H1 (cell line): ENCODE data around the gene DIP2C. TPM values are rescaled to one million over a fixed set of nuclear protein-coding genes. Genes with fewer than 3 reads are reported as not detected.

Experiments
- GTF2F1 ChIP-seq: IDR thresholded peaks from 2 replicates; pipeline ENCODE4 v1.6.1; 2012; ENCODE audit warnings: low read depth, low read length, improper control_type of control experiment, borderline replicate concordance
- JUND ChIP-seq: IDR thresholded peaks from 2 replicates; pipeline ENCODE4 v1.6.1; 2011; ENCODE audit warnings: mild to moderate bottlenecking, improper control_type of control experiment, low read length
- RXRA ChIP-seq: IDR thresholded peaks from 2 replicates; pipeline ENCODE4 v1.6.1; 2011; ENCODE audit warnings: low read depth, mild to moderate bottlenecking, low read length, moderate library complexity; ENCODE audit not compliant: insufficient read depth
- SIN3A ChIP-seq, 2 experiments: IDR thresholded peaks in 1 of 2; conservative IDR thresholded peaks in 1 of 2; 2 replicates each; pipeline ENCODE4 v1.6.1; 2011 to 2012; ENCODE audit warnings: low read length in 2 of 2, improper control_type of control experiment in 1 of 2, low read depth in 1 of 2, mild to moderate bottlenecking in 1 of 2
- SUZ12 ChIP-seq: fragments of 200-600 bp; sonication (generic); IDR thresholded peaks from 2 replicates; pipeline ENCODE4 v1.6.1; 2012; ENCODE audit warnings: mild to moderate bottlenecking, inconsistent platforms, low read length, moderate library complexity, mixed read lengths
- TAF1 ChIP-seq: IDR thresholded peaks from 2 replicates; pipeline ENCODE4 v1.6.1; 2011; ENCODE audit warnings: mild to moderate bottlenecking, low read depth, low read length
- TCF12 ChIP-seq: IDR thresholded peaks from 2 replicates; pipeline ENCODE4 v1.6.1; 2011; ENCODE audit warnings: low read depth, mild to moderate bottlenecking, low read length
- polyA plus RNA-seq, 7 experiments: library from polyadenylated mRNA; depleted of rRNA in 3 of 7; stranded (reverse) in 5 of 7; unstranded in 2 of 7; fragments of >200 nt in 5 of 7; fragments of 200-250 nt in 2 of 7; gene quantifications; 1 replicate in 5 of 7; 2 replicates in 1 of 7; 4 replicates in 1 of 7; pipeline versions ENCODE4 v1.2.1 to v1.2.3, GENCODE V29; 2011 to 2013; ENCODE audit warnings: missing spikeins in 2 of 7, mixed read lengths in 2 of 7
- total RNA-seq: library from RNA; stranded (reverse); fragmentation: NEBNext Ultra II Directional; extraction: Animal tissue kit (Norgen Biotek cat#: 25700); gene quantifications from 2 replicates; pipeline ENCODE4 v1.2.1, GENCODE V29; 2021
- TF ChIP-seq, protein P1 (sequence below), 3 experiments: IDR thresholded peaks; 1 replicate in 2 of 3; 2 replicates in 1 of 3; pipeline versions ENCODE4 v1.5.1 to v1.6.1; 2011; ENCODE audit warnings: low read length in 3 of 3, mild to moderate bottlenecking in 3 of 3, inconsistent platforms in 2 of 3, low read depth in 1 of 3, moderate library complexity in 1 of 3; ENCODE audit not compliant: insufficient read depth in 1 of 3; ENCODE audit errors: control extremely low read depth in 1 of 3

Gene DIP2C
- total and polyA plus RNA-seq, 2 of the 8 experiments (the other 6 are each of a cell fraction or from before 2014, with no cell fraction given) = 3.8 to 9.3 TPM

DNA sequence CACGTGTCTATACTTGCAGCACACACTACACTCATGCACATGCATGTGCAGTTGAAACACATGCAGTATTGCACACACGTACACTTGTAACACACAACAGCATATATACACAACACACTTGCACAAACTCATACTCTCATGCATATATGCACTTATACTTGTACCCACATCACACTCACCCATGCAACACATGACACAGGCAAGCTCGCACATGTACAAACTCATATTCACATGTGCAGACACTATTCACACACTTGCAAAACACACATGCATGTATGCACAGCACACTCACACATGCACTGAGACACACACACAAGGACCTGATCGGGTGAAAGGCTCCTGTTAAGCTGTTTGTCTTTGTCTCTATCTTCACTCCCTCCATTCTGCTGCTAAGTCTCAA is 384.4 kb downstream of the DIP2C start (continued):
- TF ChIP-seq, protein P1, sequence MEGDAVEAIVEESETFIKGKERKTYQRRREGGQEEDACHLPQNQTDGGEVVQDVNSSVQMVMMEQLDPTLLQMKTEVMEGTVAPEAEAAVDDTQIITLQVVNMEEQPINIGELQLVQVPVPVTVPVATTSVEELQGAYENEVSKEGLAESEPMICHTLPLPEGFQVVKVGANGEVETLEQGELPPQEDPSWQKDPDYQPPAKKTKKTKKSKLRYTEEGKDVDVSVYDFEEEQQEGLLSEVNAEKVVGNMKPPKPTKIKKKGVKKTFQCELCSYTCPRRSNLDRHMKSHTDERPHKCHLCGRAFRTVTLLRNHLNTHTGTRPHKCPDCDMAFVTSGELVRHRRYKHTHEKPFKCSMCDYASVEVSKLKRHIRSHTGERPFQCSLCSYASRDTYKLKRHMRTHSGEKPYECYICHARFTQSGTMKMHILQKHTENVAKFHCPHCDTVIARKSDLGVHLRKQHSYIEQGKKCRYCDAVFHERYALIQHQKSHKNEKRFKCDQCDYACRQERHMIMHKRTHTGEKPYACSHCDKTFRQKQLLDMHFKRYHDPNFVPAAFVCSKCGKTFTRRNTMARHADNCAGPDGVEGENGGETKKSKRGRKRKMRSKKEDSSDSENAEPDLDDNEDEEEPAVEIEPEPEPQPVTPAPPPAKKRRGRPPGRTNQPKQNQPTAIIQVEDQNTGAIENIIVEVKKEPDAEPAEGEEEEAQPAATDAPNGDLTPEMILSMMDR (IDR thresholded peaks at IDR 0.05; ENCODE audit: control extremely low read depth in 1 of 3, insufficient read depth in 1 of 3, low read depth in 1 of 3, low read length in 3 of 3) = no peak
- TF ChIP-seq GTF2F1 = no peak
- no peak for TF ChIP-seq SIN3A (conservative IDR thresholded peaks at IDR 0.05 in 1 of 2, IDR thresholded peaks at IDR 0.05 in 1 of 2; ENCODE audit: low read depth in 1 of 2, low read length in 2 of 2)
- TF ChIP-seq SUZ12 = no peak
- no peak for TF ChIP-seq TCF12
- TF ChIP-seq RXRA = no peak
- TF ChIP-seq JUND = no peak
- no peak for TF ChIP-seq TAF1
- TF ChIP-seq, all 59 proteins: peak for 0
